ENCODE measurements around the gene MBNL3.

Gene MBNL3

GRCh38 chrX:132393992-132394391, 94.8 kb downstream of the MBNL3 start:
- no peaks in the 10 kb centered on the region for H3K4me1 ChIP-seq (ENCODE audit: control insufficient read depth, low read depth, low read length)
- H3K27me3 ChIP-seq (ENCODE audit: control insufficient read depth, insufficient read depth, low read length), result no peaks in the 10 kb centered on the region
- peaks cover 11% of the 10 kb centered on the region for H3K9me3 ChIP-seq (ENCODE audit: control insufficient read depth, low read depth, low read length)
- no peaks in the 10 kb centered on the region for H3K36me3 ChIP-seq (ENCODE audit: control insufficient read depth, low read depth, low read length)
- no peak overlapping the region for H3K27ac ChIP-seq (ENCODE audit: low read length)
- no peak overlapping the region for H3K4me3 ChIP-seq (ENCODE audit: low read length)
- H3K9ac ChIP-seq (ENCODE audit: low read length), result no peak overlapping the region

GRCh38 chrX:132393485-132393884, 95.4 kb downstream of the MBNL3 start:
- Histone ChIP-seq H3K27ac (ENCODE audit: low read length) (no peak overlapping the region), H3K4me1 (ENCODE audit: control insufficient read depth, low read depth, low read length) (no peaks in the 10 kb centered on the region), H3K9ac (ENCODE audit: low read length) (no peak overlapping the region), H3K9me3 (ENCODE audit: control insufficient read depth, low read depth, low read length) (peaks cover 11% of the 10 kb centered on the region), H3K36me3 (ENCODE audit: control insufficient read depth, low read depth, low read length) (no peaks in the 10 kb centered on the region), H3K27me3 (ENCODE audit: control insufficient read depth, insufficient read depth, low read length) (no peaks in the 10 kb centered on the region), H3K4me3 (ENCODE audit: low read length) (no peak overlapping the region)

GRCh38 chrX:132393085-132393484, 95.8 kb downstream of the MBNL3 start:
- Histone ChIP-seq H3K9me3 (ENCODE audit: control insufficient read depth, low read depth, low read length) (peaks cover 11% of the 10 kb centered on the region), H3K9ac (ENCODE audit: low read length) (no peak overlapping the region), H3K4me1 (ENCODE audit: control insufficient read depth, low read depth, low read length) (no peaks in the 10 kb centered on the region), H3K36me3 (ENCODE audit: control insufficient read depth, low read depth, low read length) (no peaks in the 10 kb centered on the region), H3K27me3 (ENCODE audit: control insufficient read depth, insufficient read depth, low read length) (no peaks in the 10 kb centered on the region), H3K4me3 (ENCODE audit: low read length) (no peak overlapping the region), H3K27ac (ENCODE audit: low read length) (no peak overlapping the region)

GRCh38 chrX:132390792-132391191, 98.0 kb downstream of the MBNL3 start:
- no peaks in the 10 kb centered on the region for H3K36me3 ChIP-seq (ENCODE audit: control insufficient read depth, low read depth, low read length)
- no peaks in the 10 kb centered on the region for H3K27me3 ChIP-seq (ENCODE audit: control insufficient read depth, insufficient read depth, low read length)
- H3K9me3 ChIP-seq (ENCODE audit: control insufficient read depth, low read depth, low read length), result peaks cover 15% of the 10 kb centered on the region

GRCh38 chrX:132389480-132389879, 99.4 kb downstream of the MBNL3 start:
- H3K9ac ChIP-seq (ENCODE audit: low read length), result no peak overlapping the region
- H3K4me1 ChIP-seq (ENCODE audit: control insufficient read depth, low read depth, low read length), result no peaks in the 10 kb centered on the region
- H3K27ac ChIP-seq (ENCODE audit: low read length), result no peak overlapping the region
- H3K9me3 ChIP-seq (ENCODE audit: control insufficient read depth, low read depth, low read length), result peaks cover 15% of the 10 kb centered on the region
- no peaks in the 10 kb centered on the region for H3K36me3 ChIP-seq (ENCODE audit: control insufficient read depth, low read depth, low read length)
- H3K4me3 ChIP-seq (ENCODE audit: low read length), result no peak overlapping the region
- no peaks in the 10 kb centered on the region for H3K27me3 ChIP-seq (ENCODE audit: control insufficient read depth, insufficient read depth, low read length)

More at GRCh38 chrX:132390792-132391191, 98.0 kb downstream of the MBNL3 start:
- no peaks in the 10 kb centered on the region for H3K4me1 ChIP-seq (ENCODE audit: control insufficient read depth, low read depth, low read length)
- no peak overlapping the region for H3K4me3 ChIP-seq (ENCODE audit: low read length)
- H3K9ac ChIP-seq (ENCODE audit: low read length), result no peak overlapping the region
- H3K27ac ChIP-seq (ENCODE audit: low read length), result no peak overlapping the region

- Histone ChIP-seq H3K9me3 (ENCODE audit: control insufficient read depth, low read depth, low read length) (peaks cover 9% of the 10 kb centered on the region), H3K27ac (ENCODE audit: low read length) (no peak overlapping the region), H3K4me3 (ENCODE audit: low read length) (no peak overlapping the region), H3K9ac (ENCODE audit: low read length) (no peak overlapping the region), H3K36me3 (ENCODE audit: control insufficient read depth, low read depth, low read length) (no peaks in the 10 kb centered on the region), H3K4me1 (ENCODE audit: control insufficient read depth, low read depth, low read length) (no peaks in the 10 kb centered on the region), H3K27me3 (ENCODE audit: control insufficient read depth, insufficient read depth, low read length) (no peaks in the 10 kb centered on the region)
Observed at GRCh38 chrX:132388371-132388770, 100.5 kb downstream of the MBNL3 start.

GRCh38 chrX:132384301-132384700, 104.5 kb downstream of the MBNL3 start:
- H3K4me3 ChIP-seq (ENCODE audit: low read length), result no peak overlapping the region
- H3K9ac ChIP-seq (ENCODE audit: low read length), result no peak overlapping the region
- H3K4me1 ChIP-seq (ENCODE audit: control insufficient read depth, low read depth, low read length), result no peaks in the 10 kb centered on the region
- no peaks in the 10 kb centered on the region for H3K36me3 ChIP-seq (ENCODE audit: control insufficient read depth, low read depth, low read length)
- no peak overlapping the region for H3K27ac ChIP-seq (ENCODE audit: low read length)
- H3K27me3 ChIP-seq (ENCODE audit: control insufficient read depth, insufficient read depth, low read length), result no peaks in the 10 kb centered on the region
- peaks cover 15% of the 10 kb centered on the region for H3K9me3 ChIP-seq (ENCODE audit: control insufficient read depth, low read depth, low read length)

- Histone ChIP-seq H3K4me3 (ENCODE audit: low read length) (no peak overlapping the region), H3K9me3 (ENCODE audit: control insufficient read depth, low read depth, low read length) (peaks cover 15% of the 10 kb centered on the region), H3K9ac (ENCODE audit: low read length) (no peak overlapping the region), H3K36me3 (ENCODE audit: control insufficient read depth, low read depth, low read length) (no peaks in the 10 kb centered on the region), H3K27me3 (ENCODE audit: control insufficient read depth, insufficient read depth, low read length) (no peaks in the 10 kb centered on the region), H3K4me1 (ENCODE audit: control insufficient read depth, low read depth, low read length) (no peaks in the 10 kb centered on the region), H3K27ac (ENCODE audit: low read length) (no peak overlapping the region)
Observed at GRCh38 chrX:132382068-132382467, 106.8 kb downstream of the MBNL3 start.

- no peaks in the 10 kb centered on the region for H3K4me1 ChIP-seq (ENCODE audit: control insufficient read depth, low read depth, low read length)
Observed at GRCh38 chrX:132378281-132378680, 110.6 kb downstream of the MBNL3 start.

GRCh38 chrX:132375941-132376340, 112.9 kb downstream of the MBNL3 start:
- Histone ChIP-seq H3K9ac (ENCODE audit: low read length) (no peak overlapping the region), H3K4me1 (ENCODE audit: control insufficient read depth, low read depth, low read length) (no peaks in the 10 kb centered on the region), H3K4me3 (ENCODE audit: low read length) (no peak overlapping the region), H3K27me3 (ENCODE audit: control insufficient read depth, insufficient read depth, low read length) (peaks cover 2% of the 10 kb centered on the region), H3K9me3 (ENCODE audit: control insufficient read depth, low read depth, low read length) (peaks cover 10% of the 10 kb centered on the region), H3K36me3 (ENCODE audit: control insufficient read depth, low read depth, low read length) (no peaks in the 10 kb centered on the region), H3K27ac (ENCODE audit: low read length) (no peak overlapping the region)

More at GRCh38 chrX:132378281-132378680, 110.6 kb downstream of the MBNL3 start:
- H3K9ac ChIP-seq (ENCODE audit: low read length), result no peak overlapping the region
- H3K36me3 ChIP-seq (ENCODE audit: control insufficient read depth, low read depth, low read length), result no peaks in the 10 kb centered on the region
- H3K27me3 ChIP-seq (ENCODE audit: control insufficient read depth, insufficient read depth, low read length), result no peaks in the 10 kb centered on the region
- no peak overlapping the region for H3K4me3 ChIP-seq (ENCODE audit: low read length)
- peaks cover 12% of the 10 kb centered on the region for H3K9me3 ChIP-seq (ENCODE audit: control insufficient read depth, low read depth, low read length)
- no peak overlapping the region for H3K27ac ChIP-seq (ENCODE audit: low read length)

- Histone ChIP-seq H3K4me3 (ENCODE audit: low read length) (no peak overlapping the region), H3K4me1 (ENCODE audit: control insufficient read depth, low read depth, low read length) (no peaks in the 10 kb centered on the region), H3K9ac (ENCODE audit: low read length) (no peak overlapping the region), H3K36me3 (ENCODE audit: control insufficient read depth, low read depth, low read length) (no peaks in the 10 kb centered on the region), H3K9me3 (ENCODE audit: control insufficient read depth, low read depth, low read length) (peaks cover 4% of the 10 kb centered on the region), H3K27ac (ENCODE audit: low read length) (no peak overlapping the region), H3K27me3 (ENCODE audit: control insufficient read depth, insufficient read depth, low read length) (peaks cover 17% of the 10 kb centered on the region)
Observed at GRCh38 chrX:132373610-132374009, 115.2 kb downstream of the MBNL3 start.

GRCh38 chrX:132369617-132370326, 119.1 kb downstream of the MBNL3 start:
- Histone ChIP-seq H3K4me1 (ENCODE audit: control insufficient read depth, low read depth, low read length) (no peaks in the 10 kb centered on the region), H3K9me3 (ENCODE audit: control insufficient read depth, low read depth, low read length) (no peaks in the 10 kb centered on the region), H3K9ac (ENCODE audit: low read length) (no peak overlapping the region), H3K36me3 (ENCODE audit: control insufficient read depth, low read depth, low read length) (no peaks in the 10 kb centered on the region), H3K27ac (ENCODE audit: low read length) (no peak overlapping the region), H3K27me3 (ENCODE audit: control insufficient read depth, insufficient read depth, low read length) (peaks cover 51% of the 10 kb centered on the region), H3K4me3 (ENCODE audit: low read length) (no peak overlapping the region)
